DND-41 (cell line): ENCODE results near the gene RFX2.
A peak's percentile ranks its signal among the peaks of the same experiment; 100 is the strongest.

Source experiments
- ATAC-seq: fragments of 200-7000 bp; cut with Tn5 transposase; 3 replicates; pipeline ENCODE4 v1.9.1; 2021; ENCODE audit warnings: low read depth; ENCODE audit not compliant: insufficient read depth
- DNase-seq: peaks from one replicate; pipeline ENCODE4 v3.0.0-alpha.2; 2020
- H2AFZ ChIP-seq: 2 replicates; pipeline ENCODE4 v1.6.0; 2012; ENCODE audit warnings: low read depth, low read length
- H3K27ac ChIP-seq: 2 replicates; pipeline ENCODE4 v1.5.1; 2012; ENCODE audit warnings: low read length, inconsistent platforms
- H3K27me3 ChIP-seq: fragments of 200-600 bp; sonication (generic); 2 replicates; pipeline ENCODE4 v1.6.0; 2012; ENCODE audit warnings: low read length, mild to moderate bottlenecking, inconsistent platforms; ENCODE audit not compliant: insufficient read depth, poor library complexity
- H3K36me3 ChIP-seq: 2 replicates; pipeline ENCODE4 v1.5.1; 2012; ENCODE audit warnings: low read length, inconsistent platforms; ENCODE audit not compliant: insufficient read depth
- H3K4me1 ChIP-seq: 2 replicates; pipeline ENCODE4 v1.5.1; 2012; ENCODE audit warnings: mild to moderate bottlenecking, low read length; ENCODE audit not compliant: insufficient read depth
- H3K4me2 ChIP-seq: 2 replicates; pipeline ENCODE4 v1.6.0; 2012; ENCODE audit warnings: mild to moderate bottlenecking, moderate library complexity, low read length, inconsistent platforms; ENCODE audit not compliant: insufficient read depth
- H3K4me3 ChIP-seq, 2 experiments: fragments of 200-600 bp in 1 of 2; shearing (Covaris generic) in 1 of 2; 2 replicates each; pipeline ENCODE4 v1.5.1; 2012 to 2016; ENCODE audit warnings: inconsistent platforms in 2 of 2, low read length in 2 of 2, mild to moderate bottlenecking in 2 of 2, low read depth in 1 of 2, moderate library complexity in 1 of 2
- H3K79me2 ChIP-seq: 2 replicates; pipeline ENCODE4 v1.6.0; 2012; ENCODE audit warnings: low read length, inconsistent platforms; ENCODE audit not compliant: insufficient read depth
- H3K9ac ChIP-seq: 2 replicates; pipeline ENCODE4 v1.6.0; 2012; ENCODE audit warnings: low read depth, mild to moderate bottlenecking, inconsistent platforms, low read length, moderate library complexity
- H3K9me3 ChIP-seq: 2 replicates; pipeline ENCODE4 v1.5.1; 2012; ENCODE audit warnings: low read length, moderate library complexity, mild to moderate bottlenecking, inconsistent platforms; ENCODE audit not compliant: insufficient read depth, severe bottlenecking
- H4K20me1 ChIP-seq: 2 replicates; pipeline ENCODE4 v1.6.0; 2012; ENCODE audit warnings: low read length; ENCODE audit not compliant: insufficient read depth
- CTCF ChIP-seq: IDR thresholded peaks from 2 replicates; pipeline ENCODE4 v1.5.1; 2012; ENCODE audit warnings: borderline replicate concordance, low read length, moderate library complexity, mild to moderate bottlenecking; ENCODE audit not compliant: poor library complexity, severe bottlenecking; ENCODE audit errors: extremely low read depth
- EZH2 ChIP-seq: IDR thresholded peaks from 3 replicates; pipeline ENCODE4 v1.6.1; 2012; ENCODE audit warnings: borderline replicate concordance, low read depth, mild to moderate bottlenecking, moderate library complexity, low read length, inconsistent platforms; ENCODE audit not compliant: severe bottlenecking

RFX2 gene

DNA sequence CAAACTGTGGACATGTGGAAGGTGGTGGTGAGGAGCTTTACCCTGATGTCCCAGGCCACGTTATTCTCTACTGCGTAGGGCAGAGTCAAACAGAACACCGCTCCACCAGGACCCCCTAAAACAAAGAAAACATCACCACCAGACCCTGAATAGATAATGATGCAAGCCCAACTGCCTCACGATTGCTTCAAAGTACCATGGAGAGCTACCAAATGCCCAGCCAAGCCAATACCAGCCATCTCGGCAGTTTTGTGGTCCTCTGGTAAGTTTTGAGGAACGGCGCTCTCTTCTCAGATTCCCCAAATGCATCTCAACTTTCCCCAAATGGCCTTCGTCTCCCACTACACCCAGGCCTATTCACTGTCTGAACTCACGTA, 138.0 kb downstream of the RFX2 start:
- Histone ChIP-seq H3K27me3 (no peaks in the 10 kb centered on the region), H2AFZ (no peak overlapping the region), H3K4me3 (no peak overlapping the region), H3K4me2 (no peak overlapping the region), H3K79me2 (peaks cover 99% of the 10 kb centered on the region), H3K36me3 (peaks cover 47% of the 10 kb centered on the region), H3K9me3 (no peaks in the 10 kb centered on the region), H3K27ac (no peak overlapping the region; the same call in 1 of the 2 replicates), H3K9ac (no peak overlapping the region), H3K4me1 (peaks cover 66% of the 10 kb centered on the region), H4K20me1 (peaks cover 95% of the 10 kb centered on the region)
- no peak for DNase-seq
- TF ChIP-seq CTCF = no peak
- TF ChIP-seq EZH2 = no peak
- no peak for ATAC-seq

GRCh38 chr19:5971714-5972354, 138.5 kb downstream of the RFX2 start:
- no peak overlapping the region for H2AFZ ChIP-seq
- no peak overlapping the region; the same call in 1 of the 2 replicates for H3K27ac ChIP-seq
- no peak overlapping the region for H3K4me3 ChIP-seq
- peaks cover 64% of the 10 kb centered on the region for H3K4me1 ChIP-seq
- TF ChIP-seq CTCF (no peak), EZH2 (no peak)
- ATAC-seq (peak; percentile 74), DNase-seq (peak; percentile 27)
- H3K79me2 ChIP-seq = peaks cover 99% of the 10 kb centered on the region
- H3K36me3 ChIP-seq = peaks cover 52% of the 10 kb centered on the region
- H3K4me2 ChIP-seq = no peak overlapping the region
- H3K9ac ChIP-seq = no peak overlapping the region
- no peaks in the 10 kb centered on the region for H3K9me3 ChIP-seq
- H3K27me3 ChIP-seq = no peaks in the 10 kb centered on the region
- peaks cover 96% of the 10 kb centered on the region for H4K20me1 ChIP-seq

GRCh38 chr19:5969476-5969875, 140.8 kb downstream of the RFX2 start:
- H3K4me2 ChIP-seq = no peak overlapping the region
- H3K79me2 ChIP-seq = peaks cover 100% of the 10 kb centered on the region
- H3K9ac ChIP-seq = no peak overlapping the region
- H3K27me3 ChIP-seq = no peaks in the 10 kb centered on the region
- H2AFZ ChIP-seq = no peak overlapping the region
- no peak for TF ChIP-seq CTCF
- TF ChIP-seq EZH2 = no peak
- peaks cover 54% of the 10 kb centered on the region for H3K4me1 ChIP-seq
- no peak overlapping the region for H3K4me3 ChIP-seq
- ATAC-seq (no peak), DNase-seq (no peak)
- H3K27ac ChIP-seq = no peak overlapping the region
- H3K36me3 ChIP-seq = peaks cover 55% of the 10 kb centered on the region
- no peaks in the 10 kb centered on the region for H3K9me3 ChIP-seq
- peaks cover 97% of the 10 kb centered on the region for H4K20me1 ChIP-seq
